Measurements from ENCODE around the gene ANKS1B.

Gene ANKS1B

DNA sequence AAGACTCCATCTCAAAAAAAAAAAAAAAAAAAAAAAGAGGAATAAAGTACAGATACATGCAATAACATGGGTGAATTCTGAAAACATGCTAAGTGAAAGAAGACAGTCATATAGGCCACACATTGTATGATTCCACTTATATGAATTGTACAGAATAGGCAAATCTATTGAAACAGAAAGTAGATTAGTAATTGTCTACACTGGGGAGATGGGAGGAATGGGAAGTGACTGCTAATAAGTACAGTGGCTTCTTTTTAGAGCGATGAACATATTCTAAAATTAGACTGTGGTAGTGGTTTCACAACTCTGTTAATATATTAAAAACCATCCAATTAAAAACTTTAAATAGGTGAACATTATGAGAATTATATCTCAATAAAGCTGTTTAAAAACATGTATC is 74.4 kb downstream of the ANKS1B start:
- H3K9me3 ChIP-seq (ENCODE audit: control insufficient read depth, insufficient read depth, low read depth, low read length), result no peaks in the 10 kb centered on the region
- H3K27ac ChIP-seq (ENCODE audit: extremely low read depth, low read depth, low read length), result no peak overlapping the region
- no peak overlapping the region for H3K4me3 ChIP-seq (ENCODE audit: low read depth, low read length)
- H3K36me3 ChIP-seq (ENCODE audit: control insufficient read depth in 2 of 2, insufficient read depth in 1 of 2, low read length in 2 of 2), result no peaks in the 10 kb centered on the region
- TF ChIP-seq ZNF791 (tag by site-specific recombination; IDR thresholded peaks at IDR 0.05) (no peak), ZBTB20 (tag by site-specific recombination; IDR thresholded peaks at IDR 0.05) (no peak), ZNF324 (tag by site-specific recombination; IDR thresholded peaks at IDR 0.05) (no peak), ZNF16 (tag by site-specific recombination; IDR thresholded peaks at IDR 0.05; ENCODE audit: low read depth) (no peak), GLIS1 (tag by site-specific recombination; IDR thresholded peaks at IDR 0.05) (no peak)
- TF ChIP-seq, protein P1, sequence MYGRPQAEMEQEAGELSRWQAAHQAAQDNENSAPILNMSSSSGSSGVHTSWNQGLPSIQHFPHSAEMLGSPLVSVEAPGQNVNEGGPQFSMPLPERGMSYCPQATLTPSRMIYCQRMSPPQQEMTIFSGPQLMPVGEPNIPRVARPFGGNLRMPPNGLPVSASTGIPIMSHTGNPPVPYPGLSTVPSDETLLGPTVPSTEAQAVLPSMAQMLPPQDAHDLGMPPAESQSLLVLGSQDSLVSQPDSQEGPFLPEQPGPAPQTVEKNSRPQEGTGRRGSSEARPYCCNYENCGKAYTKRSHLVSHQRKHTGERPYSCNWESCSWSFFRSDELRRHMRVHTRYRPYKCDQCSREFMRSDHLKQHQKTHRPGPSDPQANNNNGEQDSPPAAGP (tag by site-specific recombination; IDR thresholded peaks at IDR 0.05), result no peak
- POLR2A ChIA-PET, result no interaction called here
- H3K4me1 ChIP-seq (ENCODE audit: control insufficient read depth, insufficient read depth, low read length), result peaks cover 3% of the 10 kb centered on the region; the same call in 1 of the 2 replicates
- CTCF ChIA-PET, result no interaction called here

DNA sequence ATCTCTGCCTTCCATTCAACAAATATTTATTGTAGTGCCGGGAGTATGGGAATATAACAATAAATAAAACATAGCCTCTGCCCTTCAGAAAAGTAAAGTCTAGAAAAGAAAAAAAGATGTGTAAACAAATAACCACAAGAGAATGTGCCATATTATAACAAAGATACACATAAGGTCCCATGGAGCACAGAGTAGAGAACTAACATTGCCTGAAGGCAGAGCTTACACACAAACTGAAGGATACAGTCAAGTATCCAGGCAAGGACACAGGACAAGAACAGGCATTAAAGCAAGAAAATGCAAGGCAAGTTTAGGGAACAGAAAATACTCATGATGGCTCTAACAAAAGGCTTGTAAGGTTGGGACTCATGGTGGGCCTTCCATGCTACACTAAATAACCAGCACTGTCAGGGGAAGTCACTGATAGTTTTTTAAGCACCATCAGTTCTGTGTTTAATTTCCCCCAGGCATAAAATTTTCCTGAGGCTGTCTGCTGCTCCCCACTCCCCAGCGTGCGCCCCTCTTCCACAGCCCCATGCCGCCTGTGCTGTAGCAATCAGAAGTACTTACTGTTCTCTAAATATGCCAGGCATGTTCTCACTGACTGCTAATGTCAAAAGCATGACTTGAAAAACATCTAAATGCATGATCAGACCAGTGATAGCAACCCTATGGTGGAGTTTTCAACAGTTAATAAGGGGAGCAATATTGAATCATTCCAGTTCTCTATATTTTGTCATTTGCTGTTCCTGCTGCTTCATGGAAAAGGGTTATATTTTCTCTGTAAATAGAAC is 77.8 kb downstream of the ANKS1B start:
- CTCF ChIA-PET, result interaction anchor here (0.5 kb wide), 1 partner anchor 72 kb away, joined by 4 read pairs; no protein-coding TSS in a partner anchor
- no peak for TF ChIP-seq ZNF776 (tag by site-specific recombination; IDR thresholded peaks at IDR 0.05; ENCODE audit: borderline replicate concordance)
- Histone ChIP-seq H3K9me3 (ENCODE audit: control insufficient read depth, insufficient read depth, low read depth, low read length) (no peaks in the 10 kb centered on the region), H3K4me1 (ENCODE audit: control insufficient read depth, insufficient read depth, low read length) (no peaks in the 10 kb centered on the region), H3K4me3 (ENCODE audit: low read depth, low read length) (no peak overlapping the region), H3K27ac (ENCODE audit: extremely low read depth, low read depth, low read length) (no peak overlapping the region), H3K36me3 (ENCODE audit: control insufficient read depth in 2 of 2, insufficient read depth in 1 of 2, low read length in 2 of 2) (no peaks in the 10 kb centered on the region)
- POLR2A ChIA-PET, result no interaction called here

DNA sequence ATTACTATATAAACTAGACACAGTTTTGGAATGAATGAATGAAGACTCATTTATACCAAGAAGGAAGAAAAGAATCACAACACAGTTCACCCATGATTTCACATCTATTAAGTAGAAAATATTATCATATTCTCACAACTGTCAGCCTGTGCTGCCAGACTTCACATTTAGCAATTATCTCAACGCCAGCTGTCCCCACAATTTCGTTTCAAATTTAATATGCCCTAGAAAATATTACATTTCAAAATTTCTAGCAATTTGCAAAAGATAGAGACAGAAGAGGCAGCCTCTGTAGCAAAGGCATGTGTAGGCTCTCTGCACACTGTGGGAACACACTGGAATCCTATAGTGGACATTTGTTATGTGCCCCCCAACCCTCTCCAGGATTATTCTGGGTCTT is 83.6 kb downstream of the ANKS1B start:
- ChIA-PET POLR2A (no interaction called here), CTCF (no interaction called here)
- Histone ChIP-seq H3K4me1 (ENCODE audit: control insufficient read depth, insufficient read depth, low read length) (no peaks in the 10 kb centered on the region), H3K9me3 (ENCODE audit: control insufficient read depth, insufficient read depth, low read depth, low read length) (no peaks in the 10 kb centered on the region), H3K27ac (ENCODE audit: extremely low read depth, low read depth, low read length) (no peak overlapping the region), H3K36me3 (ENCODE audit: control insufficient read depth in 2 of 2, insufficient read depth in 1 of 2, low read length in 2 of 2) (no peaks in the 10 kb centered on the region), H3K4me3 (ENCODE audit: low read depth, low read length) (no peak overlapping the region)
- TF ChIP-seq HOXD13 (CRISPR knock-in tag; IDR thresholded peaks at IDR 0.05; ENCODE audit: borderline replicate concordance) (no peak), ZXDB (tag by site-specific recombination; IDR thresholded peaks at IDR 0.05) (no peak), REPIN1 (tag by site-specific recombination; IDR thresholded peaks at IDR 0.05; ENCODE audit: low read depth) (no peak), ZNF146 (tag by site-specific recombination; IDR thresholded peaks at IDR 0.05) (no peak), KLF10 (tag by site-specific recombination; IDR thresholded peaks at IDR 0.05) (no peak), ZNF202 (tag by site-specific recombination; IDR thresholded peaks at IDR 0.05; ENCODE audit: borderline replicate concordance) (no peak), ZNF121 (tag by site-specific recombination; IDR thresholded peaks at IDR 0.05) (no peak), RBAK (tag by site-specific recombination; IDR thresholded peaks at IDR 0.05) (no peak), ZNF391 (tag by site-specific recombination; IDR thresholded peaks at IDR 0.05; ENCODE audit: borderline replicate concordance, low read depth) (no peak), KLF16 (tag by site-specific recombination; IDR thresholded peaks at IDR 0.05) (no peak), IKZF3 (tag by site-specific recombination; IDR thresholded peaks at IDR 0.05) (no peak), SP3 (tag by site-specific recombination; IDR thresholded peaks at IDR 0.05) (no peak), ZNF626 (tag by site-specific recombination; IDR thresholded peaks at IDR 0.05) (no peak), ZNF169 (tag by site-specific recombination; IDR thresholded peaks at IDR 0.05) (no peak), KLF7 (tag by site-specific recombination; IDR thresholded peaks at IDR 0.05; ENCODE audit: borderline replicate concordance) (no peak), ZNF585B (tag by site-specific recombination; IDR thresholded peaks at IDR 0.05) (no peak), ZNF302 (tag by site-specific recombination; IDR thresholded peaks at IDR 0.05; ENCODE audit: low read depth) (no peak)
- TF ChIP-seq, protein P2, sequence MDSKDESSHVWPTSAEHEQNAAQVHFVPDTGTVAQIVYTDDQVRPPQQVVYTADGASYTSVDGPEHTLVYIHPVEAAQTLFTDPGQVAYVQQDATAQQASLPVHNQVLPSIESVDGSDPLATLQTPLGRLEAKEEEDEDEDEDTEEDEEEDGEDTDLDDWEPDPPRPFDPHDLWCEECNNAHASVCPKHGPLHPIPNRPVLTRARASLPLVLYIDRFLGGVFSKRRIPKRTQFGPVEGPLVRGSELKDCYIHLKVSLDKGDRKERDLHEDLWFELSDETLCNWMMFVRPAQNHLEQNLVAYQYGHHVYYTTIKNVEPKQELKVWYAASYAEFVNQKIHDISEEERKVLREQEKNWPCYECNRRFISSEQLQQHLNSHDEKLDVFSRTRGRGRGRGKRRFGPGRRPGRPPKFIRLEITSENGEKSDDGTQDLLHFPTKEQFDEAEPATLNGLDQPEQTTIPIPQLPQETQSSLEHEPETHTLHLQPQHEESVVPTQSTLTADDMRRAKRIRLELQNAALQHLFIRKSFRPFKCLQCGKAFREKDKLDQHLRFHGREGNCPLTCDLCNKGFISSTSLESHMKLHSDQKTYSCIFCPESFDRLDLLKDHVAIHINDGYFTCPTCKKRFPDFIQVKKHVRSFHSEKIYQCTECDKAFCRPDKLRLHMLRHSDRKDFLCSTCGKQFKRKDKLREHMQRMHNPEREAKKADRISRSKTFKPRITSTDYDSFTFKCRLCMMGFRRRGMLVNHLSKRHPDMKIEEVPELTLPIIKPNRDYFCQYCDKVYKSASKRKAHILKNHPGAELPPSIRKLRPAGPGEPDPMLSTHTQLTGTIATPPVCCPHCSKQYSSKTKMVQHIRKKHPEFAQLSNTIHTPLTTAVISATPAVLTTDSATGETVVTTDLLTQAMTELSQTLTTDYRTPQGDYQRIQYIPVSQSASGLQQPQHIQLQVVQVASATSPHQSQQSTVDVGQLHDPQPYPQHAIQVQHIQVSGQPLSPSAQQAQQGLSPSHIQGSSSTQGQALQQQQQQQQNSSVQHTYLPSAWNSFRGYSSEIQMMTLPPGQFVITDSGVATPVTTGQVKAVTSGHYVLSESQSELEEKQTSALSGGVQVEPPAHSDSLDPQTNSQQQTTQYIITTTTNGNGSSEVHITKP (tag by site-specific recombination; IDR thresholded peaks at IDR 0.05), result no peak

Data from HEK293 (cell line).